Vagina (tissue), 2 donors: Measurements from ENCODE around the gene EHMT1. TPM values are rescaled to one million over a fixed set of nuclear protein-coding genes. Genes with fewer than 3 reads are reported as not detected.
"Not testable (repeated sequence)": the region's sequence is repeated elsewhere in the genome, so short reads cannot be mapped to it uniquely, and the experiment has no call there.

Source experiments
- DNase-seq, 2 donors: peaks; one replicate each; pipeline ENCODE4 v3.0.0-alpha.2; 2017; ENCODE audit errors: extremely low spot score in 2 of 2
- H3K27ac ChIP-seq: fragments of 200-600 bp; sonication (generic); one replicate; pipeline ENCODE4 v1.5.1; 2019
- H3K27me3 ChIP-seq: fragments of 200-600 bp; sonication (generic); one replicate; pipeline ENCODE4 v1.5.1; 2019
- H3K36me3 ChIP-seq, 2 donors: fragments of 200-600 bp; sonication (generic); one replicate each; pipeline ENCODE4 v1.5.1; 2017 to 2019
- H3K4me1 ChIP-seq: fragments of 200-600 bp; sonication (generic); one replicate; pipeline ENCODE4 v1.5.1; 2019
- H3K4me3 ChIP-seq, 2 donors: fragments of 200-600 bp; sonication (generic); 1 replicate in 1 of 2; 2 replicates in 1 of 2; pipeline ENCODE4 v1.5.1; 2016 to 2019
- H3K9me3 ChIP-seq: fragments of 200-600 bp; sonication (generic); one replicate; pipeline ENCODE4 v1.5.1; 2019
- POLR2A ChIP-seq, 2 donors: fragments of 450-650 bp; IDR thresholded peaks; one replicate each; pipeline ENCODE4 v1.6.1; 2017; ENCODE audit warnings: antibody characterized with exemption in 2 of 2, mild to moderate bottlenecking in 2 of 2, moderate library complexity in 2 of 2
- POLR2AphosphoS5 ChIP-seq, 2 donors: sonication (generic); formaldehyde crosslinking; IDR thresholded peaks; one replicate each; pipeline ENCODE4 v1.9.0; 2017; ENCODE audit warnings: antibody characterized with exemption in 2 of 2, mild to moderate bottlenecking in 2 of 2, low read depth in 1 of 2; ENCODE audit not compliant: insufficient read depth in 1 of 2
- intact Hi-C: fragments of 100-400 bp; cut with DNase I; formaldehyde crosslinking; loops from one replicate; pipeline ENCODE4 v1.15.1; 2023
- total RNA-seq: library from RNA; depleted of rRNA; stranded (reverse); fragments of >200 nt; gene quantifications from one replicate; pipeline ENCODE4 v1.2.3, GENCODE V29; 2016
- TF ChIP-seq, protein P1 (sequence below), 3 experiments: fragments of 450-650 bp in 2 of 3; fragments of 200-600 bp in 1 of 3; sonication (generic) in 1 of 3; IDR thresholded peaks; one replicate each; pipeline ENCODE4 v1.5.1; 2017 to 2019; ENCODE audit warnings: antibody characterized with exemption in 3 of 3, mild to moderate bottlenecking in 2 of 3, moderate library complexity in 2 of 3

EHMT1 gene
- total RNA-seq, 1 donor from 2014 or later: 65.8 TPM

DNA sequence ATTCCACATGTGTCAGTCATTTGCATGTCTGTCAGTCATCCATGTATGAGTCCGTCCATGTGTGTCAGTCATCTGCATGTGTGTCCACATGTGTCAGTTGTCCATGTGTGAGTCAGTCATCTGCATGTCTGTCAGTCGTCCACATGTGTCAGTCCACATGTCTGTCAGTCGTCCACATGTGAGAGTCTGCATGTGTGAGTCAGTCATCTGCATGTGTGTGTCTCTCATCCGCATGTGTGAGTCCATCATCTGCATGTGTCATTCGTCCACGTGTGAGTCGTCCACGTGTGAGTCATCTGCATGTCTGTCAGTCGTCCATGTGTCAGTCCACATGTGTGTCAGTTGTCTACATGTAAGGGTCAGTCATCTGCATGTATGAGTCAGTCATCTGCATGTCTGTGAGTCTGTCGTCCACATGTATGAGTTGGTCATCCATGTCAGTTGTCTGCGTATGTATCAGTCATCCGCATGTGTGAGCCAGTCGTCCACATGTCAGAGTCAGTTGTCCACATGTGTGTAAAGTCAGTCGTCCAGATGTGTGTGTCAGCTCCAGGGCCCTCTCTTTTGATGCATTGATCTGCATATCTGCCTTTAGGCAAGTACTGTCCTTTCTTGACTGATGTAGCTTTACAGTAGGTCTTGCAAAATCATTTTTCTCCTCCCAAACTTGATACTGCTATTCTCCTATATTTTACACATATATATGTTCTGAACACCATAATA, 186.3 kb downstream of the EHMT1 start:
- H3K27me3 ChIP-seq: no peaks in the 10 kb centered on the region
- TF ChIP-seq POLR2A (IDR thresholded peaks at IDR 0.05) (no peak), POLR2AphosphoS5 (IDR thresholded peaks at IDR 0.05; ENCODE audit: insufficient read depth in 1 of 2, low read depth in 1 of 2) (no peak)
- TF ChIP-seq, protein P1, sequence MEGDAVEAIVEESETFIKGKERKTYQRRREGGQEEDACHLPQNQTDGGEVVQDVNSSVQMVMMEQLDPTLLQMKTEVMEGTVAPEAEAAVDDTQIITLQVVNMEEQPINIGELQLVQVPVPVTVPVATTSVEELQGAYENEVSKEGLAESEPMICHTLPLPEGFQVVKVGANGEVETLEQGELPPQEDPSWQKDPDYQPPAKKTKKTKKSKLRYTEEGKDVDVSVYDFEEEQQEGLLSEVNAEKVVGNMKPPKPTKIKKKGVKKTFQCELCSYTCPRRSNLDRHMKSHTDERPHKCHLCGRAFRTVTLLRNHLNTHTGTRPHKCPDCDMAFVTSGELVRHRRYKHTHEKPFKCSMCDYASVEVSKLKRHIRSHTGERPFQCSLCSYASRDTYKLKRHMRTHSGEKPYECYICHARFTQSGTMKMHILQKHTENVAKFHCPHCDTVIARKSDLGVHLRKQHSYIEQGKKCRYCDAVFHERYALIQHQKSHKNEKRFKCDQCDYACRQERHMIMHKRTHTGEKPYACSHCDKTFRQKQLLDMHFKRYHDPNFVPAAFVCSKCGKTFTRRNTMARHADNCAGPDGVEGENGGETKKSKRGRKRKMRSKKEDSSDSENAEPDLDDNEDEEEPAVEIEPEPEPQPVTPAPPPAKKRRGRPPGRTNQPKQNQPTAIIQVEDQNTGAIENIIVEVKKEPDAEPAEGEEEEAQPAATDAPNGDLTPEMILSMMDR (IDR thresholded peaks at IDR 0.05): no peak
- peaks cover 0 to 40% of the 10 kb centered on the region in 2 donors for H3K36me3 ChIP-seq
- intact Hi-C loops: no loop called here
- no peaks in the 10 kb centered on the region for H3K4me1 ChIP-seq
- H3K9me3 ChIP-seq: no peaks in the 10 kb centered on the region
- H3K27ac ChIP-seq: no peak overlapping the region
- no peak overlapping the region for H3K4me3 ChIP-seq
- no peak for DNase-seq

DNA sequence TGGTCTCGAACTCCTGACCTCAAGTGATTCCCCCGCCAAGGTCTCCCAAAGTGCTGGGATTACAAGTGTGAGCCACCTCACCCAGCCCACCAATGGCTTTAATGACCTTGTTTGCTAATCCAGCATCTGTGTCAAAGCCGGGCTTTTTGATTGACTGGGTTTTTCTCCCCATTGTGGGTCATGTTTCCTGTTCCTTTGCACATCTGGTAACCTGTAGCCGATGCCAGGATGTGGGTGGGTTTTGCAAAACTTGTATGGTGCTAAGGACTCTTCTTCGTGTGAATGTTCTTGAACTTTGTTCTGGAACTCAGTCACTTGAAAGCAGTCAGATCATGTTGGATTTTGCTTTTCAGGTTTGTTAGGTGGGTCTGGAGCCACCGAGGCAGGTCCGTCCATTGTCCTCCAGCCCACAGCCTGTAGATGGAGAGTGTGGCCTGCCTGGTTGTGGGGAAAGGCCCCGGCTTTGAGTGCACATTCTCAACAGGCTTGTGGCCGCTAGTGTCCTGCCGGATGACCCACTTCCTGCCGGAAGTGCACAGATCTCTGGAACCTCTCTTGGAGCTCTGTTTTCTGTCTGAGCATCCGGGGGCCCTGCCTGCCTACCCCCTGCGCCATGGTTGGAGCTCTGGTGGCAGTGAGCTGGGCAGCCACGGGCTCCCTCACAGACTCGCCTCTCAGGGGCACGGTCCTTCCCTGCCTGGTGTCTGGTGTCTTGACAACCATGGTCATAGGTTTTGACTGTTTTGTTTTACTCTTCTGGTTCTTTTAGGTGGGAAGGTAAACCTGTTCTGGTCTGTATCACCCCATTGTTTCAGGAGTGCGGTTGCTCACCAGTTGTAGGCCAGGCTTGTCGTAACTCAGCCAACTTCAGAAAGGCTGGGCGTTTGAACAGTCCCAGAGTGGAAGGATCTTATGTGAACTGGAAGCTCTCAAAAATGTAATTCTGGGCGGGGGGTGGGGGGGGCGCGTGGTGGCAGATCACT, 189.2 kb downstream of the EHMT1 start:
- H3K36me3 ChIP-seq: peaks cover 0 to 32% of the 10 kb centered on the region in 2 donors
- H3K27me3 ChIP-seq: no peaks in the 10 kb centered on the region
- H3K27ac ChIP-seq: no peak overlapping the region
- intact Hi-C loops: no loop called here
- no peaks in the 10 kb centered on the region for H3K4me1 ChIP-seq
- no peak for TF ChIP-seq POLR2A (IDR thresholded peaks at IDR 0.05)
- TF ChIP-seq POLR2AphosphoS5 (IDR thresholded peaks at IDR 0.05; ENCODE audit: insufficient read depth in 1 of 2, low read depth in 1 of 2): no peak
- TF ChIP-seq, protein P1 (IDR thresholded peaks at IDR 0.05): no peak
- no peak overlapping the region for H3K4me3 ChIP-seq
- H3K9me3 ChIP-seq: no peaks in the 10 kb centered on the region
- DNase-seq: no peak

DNA sequence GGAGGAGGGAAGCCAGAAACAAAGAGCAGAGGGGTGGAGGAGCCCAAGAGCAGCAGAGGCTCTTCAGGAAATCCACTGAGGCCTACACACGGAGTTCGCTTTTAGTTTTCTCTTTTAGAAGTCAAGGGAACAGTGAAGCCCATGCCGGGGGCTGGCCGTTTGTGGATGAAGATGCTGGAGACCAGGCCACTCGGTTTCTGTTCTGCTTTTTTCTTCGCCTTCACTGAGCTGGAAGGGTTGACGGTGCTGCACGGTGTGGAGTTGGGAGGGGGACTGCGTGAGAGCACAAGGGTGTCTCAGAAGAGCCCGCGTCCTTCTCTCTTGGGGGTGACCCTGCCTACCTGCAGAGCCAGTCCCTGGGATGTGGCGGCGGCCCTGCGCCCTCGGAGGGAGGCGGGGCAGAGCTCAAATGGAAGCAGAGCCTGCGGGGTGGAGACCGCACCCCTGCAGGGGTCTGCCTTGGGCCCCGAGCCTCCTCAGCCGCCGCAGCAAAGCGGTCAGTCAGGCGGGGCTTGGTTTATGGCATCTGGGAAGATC, 190.3 kb downstream of the EHMT1 start:
- Histone ChIP-seq H3K36me3 (peaks cover 0 to 39% of the 10 kb centered on the region in 2 donors), H3K4me3 (no peak overlapping the region), H3K27me3 (no peaks in the 10 kb centered on the region), H3K4me1 (no peaks in the 10 kb centered on the region), H3K9me3 (no peaks in the 10 kb centered on the region), H3K27ac (no peak overlapping the region)
- no peak for DNase-seq
- intact Hi-C loops: no loop called here
- TF ChIP-seq, protein P1 (IDR thresholded peaks at IDR 0.05): no peak
- TF ChIP-seq POLR2AphosphoS5 (IDR thresholded peaks at IDR 0.05; ENCODE audit: insufficient read depth in 1 of 2, low read depth in 1 of 2): no peak
- no peak for TF ChIP-seq POLR2A (IDR thresholded peaks at IDR 0.05)

DNA sequence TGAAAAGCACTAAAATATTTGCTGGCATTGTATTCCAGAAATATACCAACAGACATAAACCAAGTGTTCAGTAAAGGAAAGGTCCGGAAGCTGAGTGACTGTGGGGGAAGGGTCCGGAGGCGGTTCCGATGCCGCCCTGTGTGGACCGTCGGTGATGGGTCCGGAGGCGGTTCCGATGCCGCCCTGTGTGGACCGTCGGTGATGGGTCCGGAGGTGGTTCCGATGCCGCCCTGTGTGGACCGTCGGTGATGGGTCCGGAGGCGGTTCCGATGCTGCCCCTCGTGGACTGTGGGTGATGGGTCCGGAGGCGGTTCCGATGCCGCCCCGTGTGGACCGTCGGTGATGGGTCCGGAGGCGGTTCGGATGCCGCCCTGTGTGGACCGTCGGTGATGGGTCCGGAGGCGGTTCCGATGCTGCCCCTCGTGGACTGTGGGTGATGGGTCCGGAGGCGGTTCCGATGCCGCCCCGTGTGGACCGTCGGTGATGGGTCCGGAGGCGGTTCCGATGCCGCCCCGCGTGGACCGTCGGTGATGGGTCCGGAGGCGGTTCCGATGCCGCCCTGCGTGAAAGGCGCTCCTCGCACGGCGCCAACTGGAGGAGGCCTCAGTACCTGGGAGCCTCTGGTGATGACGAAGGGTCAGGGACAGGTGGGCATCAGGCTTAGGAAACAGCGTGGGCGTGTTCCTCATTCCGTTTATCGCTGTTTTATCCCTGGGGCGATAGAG, 191.1 kb downstream of the EHMT1 start:
- H3K4me3 ChIP-seq, H3K4me1 ChIP-seq, H3K27me3 ChIP-seq, H3K27ac ChIP-seq, DNase-seq, H3K9me3 ChIP-seq, intact Hi-C loops: not testable (repeated sequence)
- H3K36me3 ChIP-seq: peaks cover 0 to 45% of the 10 kb centered on the region in 2 donors

DNA sequence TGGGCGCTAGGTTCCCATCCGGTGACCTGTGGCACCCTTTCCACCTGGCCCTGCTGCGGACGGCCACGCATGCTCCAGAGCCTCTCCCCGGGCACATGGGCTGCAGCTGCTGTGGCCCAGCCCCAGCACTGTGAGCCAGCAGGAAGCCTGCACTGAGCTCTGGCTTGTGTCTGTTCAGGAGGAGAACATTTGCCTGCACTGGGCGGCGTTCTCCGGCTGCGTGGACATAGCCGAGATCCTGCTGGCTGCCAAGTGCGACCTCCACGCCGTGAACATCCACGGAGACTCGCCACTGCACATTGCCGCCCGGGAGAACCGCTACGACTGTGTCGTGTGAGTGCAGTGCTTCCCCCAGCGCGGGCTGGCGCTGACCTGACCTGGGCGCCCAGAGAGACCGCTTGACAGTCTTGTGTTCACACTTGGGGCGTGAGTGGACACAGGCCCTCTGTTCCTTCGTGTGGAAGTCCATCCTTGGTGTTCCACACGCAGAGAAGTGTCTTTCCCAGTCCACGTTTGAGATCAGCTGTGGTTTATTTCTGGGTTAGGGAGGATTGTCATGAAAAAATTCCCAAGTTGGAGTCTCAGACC, 192.6 kb downstream of the EHMT1 start:
- peaks cover 0 to 55% of the 10 kb centered on the region in 2 donors for H3K36me3 ChIP-seq
- no peaks in the 10 kb centered on the region for H3K9me3 ChIP-seq
- H3K27ac ChIP-seq: no peak overlapping the region
- no peaks in the 10 kb centered on the region for H3K4me1 ChIP-seq
- TF ChIP-seq POLR2AphosphoS5 (IDR thresholded peaks at IDR 0.05; ENCODE audit: insufficient read depth in 1 of 2, low read depth in 1 of 2) (no peak), POLR2A (IDR thresholded peaks at IDR 0.05) (no peak)
- TF ChIP-seq, protein P1 (IDR thresholded peaks at IDR 0.05): no peak
- intact Hi-C loops: no loop called here
- DNase-seq: no peak
- no peaks in the 10 kb centered on the region for H3K27me3 ChIP-seq
- no peak overlapping the region for H3K4me3 ChIP-seq
